Left ventricle myocardium inferior (tissue), 1 donor: ENCODE results near the gene ENOX2. TPM values are rescaled to one million over a fixed set of nuclear protein-coding genes. Genes with fewer than 3 reads are reported as not detected.

Source experiments
- DNase-seq: peaks from one replicate; pipeline ENCODE4 v3.0.0-alpha.2; 2020
- H3K27ac ChIP-seq: fragments of 200-600 bp; replicated peaks from 2 replicates; pipeline ENCODE4 v1.8.0; 2021
- H3K27me3 ChIP-seq: fragments of 200-600 bp; 2 replicates; pipeline ENCODE4 v1.8.0; 2021; ENCODE audit warnings: low read depth
- H3K36me3 ChIP-seq: fragments of 200-600 bp; 2 replicates; pipeline ENCODE4 v1.8.0; 2021
- H3K4me1 ChIP-seq: fragments of 200-600 bp; 2 replicates; pipeline ENCODE4 v1.8.0; 2021
- H3K4me3 ChIP-seq: fragments of 200-600 bp; 2 replicates; pipeline ENCODE4 v1.8.0; 2021; ENCODE audit warnings: mild to moderate bottlenecking, moderate library complexity
- H3K9me3 ChIP-seq: fragments of 200-600 bp; replicated peaks from 2 replicates; pipeline ENCODE4 v1.8.0; 2021
- CTCF ChIP-seq: fragments of 200-600 bp; IDR thresholded peaks from 2 replicates; pipeline ENCODE4 v1.8.0; 2021; ENCODE audit warnings: antibody characterized with exemption, mild to moderate bottlenecking, borderline replicate concordance
- intact Hi-C: fragments of 100-400 bp; cut with micrococcal nuclease; formaldehyde crosslinking; loops from one replicate; pipeline ENCODE4 v1.11.0; 2022
- total RNA-seq: library from RNA; stranded (reverse); fragmentation: NEBNext Ultra II Directional; extraction: Animal tissue kit (Norgen Biotek cat#: 25700); gene quantifications from one replicate; pipeline ENCODE4 v1.2.1, GENCODE V29; 2021
- donor health status: DM: no; HTN: yes; CAD: no; lungs with severe emphysema.

ENOX2 gene
- total RNA-seq, 1 donor from 2014 or later = 14.1 TPM

DNA sequence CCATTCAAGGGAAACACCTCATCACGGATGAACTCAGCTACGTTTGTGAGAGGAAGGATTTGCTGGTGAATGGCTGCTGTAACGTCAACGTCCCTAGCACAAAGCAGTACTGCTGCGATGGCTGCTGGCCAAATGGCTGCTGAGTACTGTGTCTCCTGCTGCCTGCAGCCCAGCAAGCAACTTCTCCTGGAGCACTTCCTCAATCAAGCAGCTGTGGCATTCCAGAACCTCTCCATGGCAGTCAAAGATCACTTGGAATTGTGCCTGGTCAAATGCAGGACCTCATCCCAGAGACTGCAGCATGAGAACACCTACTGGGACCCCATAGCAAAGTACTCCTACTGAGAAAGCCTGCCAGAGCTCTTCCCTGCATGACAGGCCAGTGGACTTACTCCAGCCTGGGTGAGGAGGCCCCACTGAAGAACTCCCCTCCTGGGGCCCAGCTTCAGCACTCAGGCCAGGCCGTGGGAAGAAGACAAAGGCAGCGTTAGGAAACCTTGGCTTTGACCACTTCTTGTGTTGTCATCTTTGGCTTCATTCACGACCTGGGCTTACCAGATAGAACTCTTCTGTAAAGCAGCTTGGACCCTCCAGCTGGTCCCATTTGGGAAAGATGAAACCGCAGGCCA lies 256.9 kb downstream of the ENOX2 start:
- H3K4me3 ChIP-seq = no peak overlapping the region
- peak; percentile 44 for DNase-seq
- H3K9me3 ChIP-seq = no peaks in the 10 kb centered on the region
- TF ChIP-seq CTCF = no peak
- H3K4me1 ChIP-seq = no peaks in the 10 kb centered on the region
- intact Hi-C loops = no loop called here
- H3K27ac ChIP-seq = no peak overlapping the region
- no peaks in the 10 kb centered on the region for H3K27me3 ChIP-seq
- no peaks in the 10 kb centered on the region for H3K36me3 ChIP-seq

- no peaks in the 10 kb centered on the region for H3K4me1 ChIP-seq
- no peaks in the 10 kb centered on the region for H3K9me3 ChIP-seq
- TF ChIP-seq CTCF = no peak
- H3K36me3 ChIP-seq = peaks cover 8% of the 10 kb centered on the region
- no peak overlapping the region for H3K4me3 ChIP-seq
- no peak for DNase-seq
- H3K27me3 ChIP-seq = no peaks in the 10 kb centered on the region
- no peak overlapping the region for H3K27ac ChIP-seq
- intact Hi-C loops = no loop called here
These were observed 265.4 kb downstream of the ENOX2 start for GRCh38 chrX:130637591-130637990.

- Histone ChIP-seq H3K27me3 (no peaks in the 10 kb centered on the region), H3K36me3 (peaks cover 8% of the 10 kb centered on the region), H3K9me3 (no peaks in the 10 kb centered on the region), H3K4me1 (no peaks in the 10 kb centered on the region), H3K4me3 (no peak overlapping the region), H3K27ac (no peak overlapping the region)
- intact Hi-C loops = no loop called here
- DNase-seq = no peak
- TF ChIP-seq CTCF = no peak
These were observed 266.7 kb downstream of the ENOX2 start for GRCh38 chrX:130636277-130636676.

- DNase-seq = no peak
- intact Hi-C loops = no loop called here
- H3K9me3 ChIP-seq = no peaks in the 10 kb centered on the region
- no peak overlapping the region for H3K4me3 ChIP-seq
- H3K36me3 ChIP-seq = peaks cover 8% of the 10 kb centered on the region
- H3K27me3 ChIP-seq = no peaks in the 10 kb centered on the region
- no peak overlapping the region for H3K27ac ChIP-seq
- H3K4me1 ChIP-seq = no peaks in the 10 kb centered on the region
- no peak for TF ChIP-seq CTCF
These were observed 272.0 kb downstream of the ENOX2 start for GRCh38 chrX:130631011-130631410.

GRCh38 chrX:130628516-130628915 lies 274.5 kb downstream of the ENOX2 start:
- no peak overlapping the region for H3K27ac ChIP-seq
- no peak for TF ChIP-seq CTCF
- H3K9me3 ChIP-seq = no peaks in the 10 kb centered on the region
- no peaks in the 10 kb centered on the region for H3K27me3 ChIP-seq
- H3K4me1 ChIP-seq = no peaks in the 10 kb centered on the region
- no peak overlapping the region for H3K4me3 ChIP-seq
- intact Hi-C loops = no loop called here
- no peak for DNase-seq
- H3K36me3 ChIP-seq = no peaks in the 10 kb centered on the region
